Stimulated activated CD4-positive, alpha-beta T cell treated with anti-CD3 and anti-CD28 coated beads, Interleukin-15, amount 100 ng/mL, for 24 hours (primary cell): ENCODE data around the gene COBL.

ENCODE experiments used
- DNase-seq: peaks from one replicate; pipeline ENCODE4 v3.0.0-alpha.2; 2020

The COBL gene

DNA sequence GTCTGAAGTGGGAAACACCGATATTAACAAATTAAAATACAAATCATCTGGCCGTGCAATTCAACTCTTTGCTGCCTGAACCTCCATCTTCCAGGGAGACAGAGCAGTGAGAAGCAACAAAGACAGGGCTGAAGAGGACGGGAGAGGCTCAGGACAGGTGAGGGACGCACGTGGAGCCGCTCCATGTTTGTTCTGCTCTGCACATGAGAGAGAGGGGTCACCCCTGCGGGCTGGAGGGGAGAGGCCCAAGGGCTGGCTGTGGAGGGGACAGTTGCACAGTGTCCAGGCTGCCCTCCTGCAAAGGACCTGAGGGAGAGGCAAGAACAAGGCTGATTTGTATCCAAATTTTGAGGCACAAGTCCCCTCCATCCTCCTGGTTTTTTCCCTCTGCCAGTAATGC lies 41.7 kb downstream of the COBL start:
- no peak for DNase-seq

DNA sequence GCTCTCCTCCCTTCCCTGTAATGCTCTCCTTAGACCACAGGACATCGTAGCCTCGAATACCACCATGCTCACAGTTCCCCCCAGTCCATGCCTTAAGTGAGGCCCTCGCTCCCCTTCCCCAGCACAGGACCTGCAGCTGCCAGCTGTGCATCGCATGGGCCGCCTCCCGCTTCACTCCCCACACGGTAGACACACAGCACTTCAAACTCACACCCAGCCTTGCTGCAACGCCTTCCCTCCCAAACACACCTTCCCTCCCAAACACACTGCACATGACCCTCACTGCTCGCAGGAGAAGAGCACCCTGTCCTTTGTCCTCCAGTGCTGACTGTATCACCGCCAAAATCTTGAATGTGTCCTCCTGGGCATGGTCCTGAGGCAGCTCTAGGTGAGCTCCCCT lies 42.6 kb downstream of the COBL start:
- DNase-seq = no peak

DNA sequence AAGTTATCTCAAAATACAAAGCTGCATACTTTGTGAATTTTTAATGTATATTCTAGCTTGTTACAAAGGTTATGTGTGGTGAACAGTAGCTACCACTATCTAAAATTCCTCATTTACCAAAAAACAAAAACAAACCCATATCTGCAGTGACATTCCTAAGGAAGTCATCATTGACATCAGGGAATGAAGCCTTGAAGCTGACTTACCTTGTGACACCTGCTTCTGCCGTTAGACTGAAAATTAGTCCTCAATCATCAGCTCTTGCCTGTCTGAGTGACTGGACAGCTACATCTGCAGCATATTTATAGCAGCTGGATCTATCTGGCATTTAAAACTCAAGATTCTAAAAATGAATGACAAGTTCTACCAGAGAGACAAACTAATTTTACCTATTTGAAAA lies 43.2 kb downstream of the COBL start:
- no peak for DNase-seq

DNA sequence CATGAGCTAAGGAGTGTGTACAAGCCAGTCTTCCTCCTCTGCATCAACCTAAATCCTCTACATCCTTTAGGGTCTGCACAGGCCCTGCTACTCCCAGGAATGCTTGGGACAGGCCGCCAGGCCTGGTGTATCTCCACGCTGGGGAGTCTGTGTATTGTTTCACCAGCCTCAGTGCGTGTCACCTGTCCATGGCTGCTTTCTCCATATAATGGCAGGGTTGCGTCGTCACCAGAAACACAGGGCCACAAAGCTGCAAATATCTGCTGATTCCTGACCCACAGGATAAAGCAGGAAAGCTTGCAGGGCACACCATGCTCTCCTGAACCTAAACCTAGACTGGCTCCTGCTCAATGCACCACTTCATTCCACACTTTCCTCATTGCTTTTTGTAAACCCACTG lies 45.6 kb downstream of the COBL start:
- no peak for DNase-seq

DNA sequence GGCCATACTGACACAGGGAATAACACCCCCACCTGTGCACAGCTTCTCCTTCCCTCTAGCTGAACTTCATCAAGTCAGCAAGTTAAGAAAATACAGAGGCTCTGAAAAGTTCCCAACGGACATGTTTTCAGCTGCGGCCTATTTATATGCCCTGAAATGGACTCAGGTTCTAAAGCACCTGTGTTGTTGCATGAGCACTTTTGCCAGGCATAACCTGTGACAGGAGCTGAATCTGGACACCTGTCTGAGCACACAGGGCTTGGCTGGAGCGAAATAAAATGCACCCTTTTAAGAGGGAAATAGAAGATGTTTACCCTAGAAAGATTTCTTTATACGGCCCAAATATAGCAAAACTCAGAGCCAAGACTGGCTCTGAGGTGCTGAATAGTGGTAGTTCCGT lies 46.7 kb downstream of the COBL start:
- no peak for DNase-seq

DNA sequence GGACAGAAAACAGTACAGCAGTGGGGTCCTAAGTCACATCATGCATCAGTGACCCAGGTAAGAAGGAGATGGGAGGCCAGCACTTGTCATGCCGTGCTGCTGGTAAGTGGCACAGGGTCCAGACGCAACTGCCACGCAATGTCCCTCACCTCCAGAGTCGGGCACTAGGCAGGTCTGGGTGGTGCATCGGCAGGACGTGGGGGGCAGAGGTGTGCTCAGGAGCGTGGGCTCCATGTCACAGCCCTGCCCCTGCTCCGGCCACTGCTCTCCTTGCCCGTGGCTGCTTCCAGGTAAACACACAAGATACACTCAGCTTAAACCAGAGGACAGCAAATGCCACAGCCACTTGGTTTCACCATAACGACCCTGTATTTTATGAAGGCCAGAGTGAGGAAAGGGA lies 47.3 kb downstream of the COBL start:
- no peak for DNase-seq

DNA sequence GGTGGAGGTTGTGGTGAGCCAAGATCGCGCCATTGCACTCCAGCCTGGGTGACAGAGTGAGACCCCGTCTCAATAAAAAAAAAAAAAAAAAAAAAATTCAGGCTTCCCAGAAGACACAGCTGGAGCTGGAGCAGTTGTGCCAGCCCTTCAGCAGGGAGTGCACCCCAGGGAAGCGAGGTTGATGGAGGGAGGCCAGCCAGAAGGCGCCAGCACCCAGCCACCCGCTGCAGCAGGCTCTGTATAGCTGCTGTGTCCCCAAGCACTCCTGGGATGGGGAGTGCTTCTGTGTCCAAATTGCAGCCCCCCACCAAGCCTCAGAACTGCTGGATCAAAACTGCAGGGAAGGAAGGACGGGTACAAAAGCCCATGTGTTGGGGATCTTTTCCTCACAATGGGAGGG lies 47.8 kb downstream of the COBL start:
- DNase-seq = no peak

DNA sequence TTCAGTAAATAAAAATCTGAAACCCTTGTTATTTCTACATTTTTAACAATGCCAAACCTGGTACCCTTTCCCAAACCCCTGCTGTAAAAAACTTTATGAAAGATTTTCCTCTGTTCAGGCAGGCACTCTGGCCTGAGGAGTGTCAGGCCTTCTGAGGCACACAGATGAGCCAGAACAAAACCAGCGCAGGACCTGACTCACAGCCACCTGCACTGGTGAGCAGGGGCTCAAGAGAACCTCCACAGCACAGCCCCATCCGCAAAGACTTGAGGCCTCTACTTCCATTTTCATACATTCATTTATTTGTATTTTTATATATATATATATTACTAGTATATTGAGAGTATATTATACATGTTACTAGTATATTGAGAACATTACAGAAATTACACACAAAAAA lies 49.4 kb downstream of the COBL start:
- DNase-seq = no peak

DNA sequence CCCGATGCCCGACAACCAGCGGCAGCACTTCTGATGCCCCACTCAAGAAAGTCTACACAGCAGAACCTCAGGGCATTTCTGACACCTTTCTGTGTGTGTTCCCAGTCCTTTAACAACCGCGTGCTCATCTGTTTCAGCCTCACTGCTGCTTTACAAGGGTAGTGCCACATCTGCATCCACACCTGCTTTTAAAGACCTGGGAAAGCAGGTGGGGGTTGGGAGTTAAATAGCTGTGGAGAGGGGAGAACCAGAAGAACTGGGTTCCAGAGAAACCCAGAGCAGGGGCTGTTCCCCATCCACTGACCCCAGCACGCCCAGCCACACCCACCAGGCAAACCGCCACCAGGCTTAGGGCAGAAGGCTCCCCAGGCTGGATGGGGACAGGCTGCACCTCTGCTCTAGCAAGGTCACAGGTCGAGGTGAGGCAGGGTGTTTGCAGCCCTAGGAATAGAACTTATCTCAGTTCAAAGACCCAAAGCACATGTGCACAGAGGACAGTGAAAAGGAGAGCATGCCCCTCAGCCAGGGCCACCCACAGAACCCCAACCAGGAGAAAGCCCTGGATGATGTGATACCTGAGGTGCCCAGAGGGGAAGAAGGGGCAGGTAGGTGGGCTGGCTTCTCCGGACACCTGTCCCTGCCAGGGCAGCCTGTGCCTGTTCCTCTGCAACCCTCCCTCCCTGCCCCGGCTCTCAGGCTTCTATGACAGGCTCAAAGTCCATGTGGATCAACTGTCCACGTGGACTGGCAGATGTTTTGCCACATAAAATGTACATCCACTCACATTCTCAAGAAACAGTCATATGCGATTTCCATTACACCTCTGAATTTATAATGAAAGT lies 51.3 kb downstream of the COBL start:
- DNase-seq = no peak

DNA sequence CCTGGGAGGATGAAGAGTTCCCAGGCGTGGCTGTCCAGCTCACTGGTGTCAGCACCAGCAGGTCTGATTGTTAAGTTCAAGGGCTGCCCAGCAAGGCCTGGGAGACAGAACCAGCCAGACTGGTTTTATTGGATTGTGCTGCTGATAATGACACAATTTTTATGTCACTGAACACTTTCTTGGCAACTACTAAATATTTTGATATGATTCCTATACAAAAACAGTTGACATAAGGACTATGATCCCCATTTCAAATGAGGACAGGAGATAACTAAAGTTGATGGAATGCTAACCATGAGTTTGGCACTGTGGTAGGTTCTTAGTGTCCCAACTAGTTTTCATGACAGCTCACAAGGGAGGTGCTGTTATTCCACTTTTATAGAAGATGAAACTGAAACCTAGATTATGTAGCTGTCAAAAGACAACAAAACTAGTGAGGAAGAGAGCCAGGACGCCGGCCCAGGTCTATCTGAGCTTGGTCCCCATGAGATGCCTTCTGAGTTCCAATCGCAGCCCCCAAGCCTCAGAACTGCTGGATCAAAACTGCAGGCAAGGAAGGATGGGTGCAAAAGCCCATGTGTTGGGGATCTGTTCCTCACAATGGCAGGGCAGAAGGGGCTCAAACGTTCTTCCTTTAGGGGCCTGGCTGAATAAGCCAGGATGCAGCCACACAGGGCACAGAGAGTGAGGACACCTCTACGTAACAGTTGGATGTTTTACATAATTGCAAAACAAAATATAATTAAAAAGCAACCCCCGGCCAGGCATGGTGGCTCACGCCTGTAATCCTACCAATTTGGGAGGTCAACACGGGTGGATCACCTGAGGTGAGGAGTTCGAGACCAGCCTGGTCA lies 52.8 kb downstream of the COBL start:
- DNase-seq = no peak

DNA sequence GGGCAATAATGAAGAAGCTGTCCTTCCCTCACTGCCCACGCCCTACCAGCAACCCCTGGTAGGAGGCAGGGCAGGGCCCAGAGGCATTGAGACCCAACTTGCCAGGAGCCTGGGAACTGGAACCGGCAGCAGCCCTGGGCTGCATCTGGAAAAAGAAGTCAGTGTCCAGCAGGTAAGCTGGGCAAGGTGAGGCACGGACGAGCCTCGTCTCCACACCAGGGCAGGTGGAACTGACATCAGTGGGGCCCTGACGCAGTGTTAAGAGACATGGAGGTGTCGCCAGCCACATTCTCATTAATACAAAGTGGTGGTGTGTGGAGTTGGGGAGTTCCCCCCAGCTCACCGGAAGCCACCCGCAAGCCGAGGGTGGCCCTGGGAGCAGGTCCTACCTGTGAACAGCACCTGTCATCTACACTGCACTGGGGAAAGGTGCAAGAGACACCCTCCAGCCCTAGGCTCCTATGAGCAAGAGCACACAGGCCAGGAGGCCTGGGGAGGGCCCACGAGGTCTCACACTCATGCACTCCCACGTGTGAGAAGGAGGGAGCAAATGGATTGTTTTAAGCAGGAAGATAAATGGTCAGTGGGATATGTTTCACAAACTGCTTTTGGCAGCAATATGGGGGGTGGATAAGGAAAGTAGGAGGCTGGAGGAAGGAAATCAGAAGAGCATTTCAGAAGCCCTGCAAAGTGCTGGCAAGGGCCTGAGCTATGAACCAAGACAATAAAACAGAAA lies 53.6 kb downstream of the COBL start:
- DNase-seq = no peak

DNA sequence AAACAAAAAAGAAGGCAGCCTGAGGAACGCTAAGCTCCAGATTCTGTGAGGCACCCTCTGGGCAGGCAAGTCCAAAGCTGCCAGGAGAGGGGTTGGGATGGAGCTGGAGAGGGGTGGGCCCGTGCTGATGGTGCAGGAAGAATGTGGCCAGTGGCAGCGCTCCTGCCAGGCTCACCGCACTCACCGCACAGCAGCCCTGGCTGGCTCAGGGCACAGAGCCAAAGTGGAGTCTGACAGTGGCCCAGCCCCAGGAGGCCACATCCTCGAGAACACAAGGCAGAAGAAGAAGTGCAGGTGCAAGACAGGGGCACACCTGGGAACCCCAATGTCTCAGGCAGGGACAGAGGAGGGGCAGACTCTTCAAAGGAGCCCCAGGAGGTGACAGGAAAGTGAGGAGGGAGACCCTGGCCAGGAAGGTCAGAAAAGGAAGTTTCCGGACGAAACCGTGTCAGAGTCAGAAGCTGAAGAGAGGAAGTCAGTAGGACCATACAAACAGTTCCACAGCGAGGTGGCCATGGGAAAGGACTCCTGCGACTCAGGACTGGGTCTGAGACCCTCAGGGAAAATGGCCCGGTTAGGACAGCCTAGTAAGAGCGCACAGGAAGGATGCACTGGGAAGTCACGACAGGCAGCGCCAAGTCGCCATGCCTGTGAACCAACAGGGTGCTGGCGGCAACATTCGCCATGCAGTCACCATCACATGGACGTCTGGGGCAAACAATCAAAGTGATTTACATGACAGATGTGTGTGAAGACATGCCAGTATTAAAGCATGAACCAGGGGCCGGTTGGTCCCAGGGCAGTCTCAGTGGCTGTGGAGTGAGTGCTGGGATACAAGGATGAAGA lies 54.4 kb downstream of the COBL start:
- DNase-seq = no peak

DNA sequence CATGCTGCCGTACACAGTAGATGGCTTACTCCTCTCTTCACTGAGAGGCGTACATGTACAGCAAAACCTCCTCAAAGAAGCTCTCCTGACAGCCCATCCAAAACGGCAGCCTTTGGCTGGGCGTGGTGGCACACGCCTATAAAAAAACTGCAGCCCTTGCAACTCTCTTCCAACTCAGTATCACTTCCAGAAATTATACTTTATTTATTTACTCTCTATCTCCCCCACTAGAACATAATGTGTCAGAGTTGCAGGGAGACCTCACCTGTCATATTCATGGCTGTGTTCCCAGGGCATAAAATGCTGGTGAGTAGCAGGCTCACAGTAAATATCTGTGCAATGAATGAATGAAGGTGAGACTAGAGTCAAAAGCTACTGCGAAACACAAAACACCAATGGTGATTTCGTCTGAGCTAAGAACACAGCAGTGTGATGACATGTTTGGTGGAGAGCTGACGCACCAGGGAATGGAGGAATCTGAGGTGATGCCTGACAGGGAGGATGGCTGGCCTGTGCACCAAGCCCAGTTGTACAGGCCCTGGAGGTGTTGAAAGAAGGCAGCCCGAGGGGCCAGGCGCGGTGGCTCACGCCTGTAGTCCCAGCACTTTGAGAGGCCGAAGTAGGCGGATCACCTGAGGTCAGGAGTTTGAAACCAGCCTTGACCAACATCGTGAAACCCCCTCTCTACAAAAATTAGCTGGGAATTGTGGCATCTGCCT lies 55.3 kb downstream of the COBL start:
- no peak for DNase-seq

DNA sequence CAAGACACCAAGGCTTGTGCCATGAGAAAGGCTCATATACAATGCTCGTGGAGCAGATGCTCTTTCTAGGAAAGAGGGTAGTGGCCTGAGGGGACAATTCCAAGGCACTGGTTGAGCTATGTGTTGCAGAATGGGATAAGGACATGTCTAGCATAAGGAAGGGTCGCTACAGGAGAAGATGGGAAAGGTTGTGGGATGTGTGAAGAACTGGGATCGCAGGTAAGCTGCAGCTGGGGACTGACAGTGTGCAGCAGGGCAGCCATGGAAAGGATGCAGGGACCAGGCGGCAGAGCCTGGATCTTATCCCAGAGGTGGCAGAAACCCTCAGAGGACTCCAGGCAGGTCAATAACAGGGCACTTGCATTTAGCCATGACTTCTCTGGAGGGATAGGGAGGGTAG lies 56.1 kb downstream of the COBL start:
- no peak for DNase-seq

DNA sequence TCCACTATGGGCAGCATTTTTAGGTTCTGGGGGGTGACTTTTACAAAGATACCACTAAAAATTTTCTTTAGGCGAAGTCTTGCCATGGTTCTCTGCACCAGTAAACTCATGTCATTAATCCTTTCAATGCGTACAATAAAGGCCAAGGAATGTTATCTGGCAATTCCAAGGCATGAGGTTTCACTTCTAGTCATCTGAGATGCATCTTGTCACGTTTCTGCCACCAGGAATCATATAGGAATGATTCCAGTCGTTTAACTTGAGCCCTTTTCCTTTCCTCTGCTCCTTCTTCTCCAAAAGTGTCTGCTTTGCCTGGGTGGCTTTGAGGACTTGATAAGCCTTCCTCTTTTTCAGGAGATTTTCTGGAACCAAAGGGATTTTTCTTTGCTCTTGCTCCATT lies 56.8 kb downstream of the COBL start:
- no peak for DNase-seq

DNA sequence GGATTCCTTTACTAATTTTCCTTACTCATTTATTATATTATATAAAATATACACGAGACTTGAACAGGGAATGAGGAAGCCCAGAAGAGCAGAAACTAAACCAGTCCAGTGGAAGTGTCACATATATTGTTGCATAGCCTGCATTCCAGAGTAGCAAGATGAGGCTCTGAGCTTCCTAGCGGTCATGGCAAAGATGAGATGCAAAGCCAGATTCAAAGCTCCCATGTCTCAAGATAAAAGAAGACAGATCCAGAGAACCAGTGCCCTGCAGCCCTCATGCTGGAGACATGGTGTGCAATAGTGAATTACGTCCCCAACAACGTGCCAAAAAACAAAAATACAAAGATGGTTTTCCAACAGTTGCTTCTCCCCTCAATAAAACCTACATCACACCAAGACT lies 59.7 kb downstream of the COBL start:
- DNase-seq = no peak

DNA sequence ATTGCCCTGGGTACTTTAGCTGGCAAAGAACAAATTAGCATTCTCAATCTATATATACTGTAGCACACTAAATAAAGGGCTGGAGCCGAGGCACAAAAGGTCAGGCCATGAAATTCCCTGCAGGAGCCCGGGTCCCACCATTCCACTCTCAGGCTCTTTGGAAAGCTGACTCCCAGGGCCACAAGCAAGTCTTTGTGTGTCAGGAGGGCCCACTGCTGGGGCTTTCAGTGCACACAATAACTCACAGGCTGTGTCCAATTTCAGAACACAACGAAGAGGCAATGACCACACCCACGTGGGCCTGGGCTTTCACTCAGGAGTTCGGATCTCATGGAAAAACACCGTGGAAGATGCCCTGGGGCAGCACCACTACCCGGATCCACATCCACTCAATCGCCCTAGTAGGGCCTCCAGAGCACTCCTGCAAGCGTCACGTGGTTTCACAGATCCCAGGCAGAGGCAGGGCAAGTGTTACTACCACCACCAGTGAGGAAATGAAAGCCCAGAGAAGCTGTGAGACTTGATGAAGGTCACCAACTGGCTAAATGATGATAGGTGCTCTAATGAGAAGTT lies 60.3 kb downstream of the COBL start:
- DNase-seq = no peak

DNA sequence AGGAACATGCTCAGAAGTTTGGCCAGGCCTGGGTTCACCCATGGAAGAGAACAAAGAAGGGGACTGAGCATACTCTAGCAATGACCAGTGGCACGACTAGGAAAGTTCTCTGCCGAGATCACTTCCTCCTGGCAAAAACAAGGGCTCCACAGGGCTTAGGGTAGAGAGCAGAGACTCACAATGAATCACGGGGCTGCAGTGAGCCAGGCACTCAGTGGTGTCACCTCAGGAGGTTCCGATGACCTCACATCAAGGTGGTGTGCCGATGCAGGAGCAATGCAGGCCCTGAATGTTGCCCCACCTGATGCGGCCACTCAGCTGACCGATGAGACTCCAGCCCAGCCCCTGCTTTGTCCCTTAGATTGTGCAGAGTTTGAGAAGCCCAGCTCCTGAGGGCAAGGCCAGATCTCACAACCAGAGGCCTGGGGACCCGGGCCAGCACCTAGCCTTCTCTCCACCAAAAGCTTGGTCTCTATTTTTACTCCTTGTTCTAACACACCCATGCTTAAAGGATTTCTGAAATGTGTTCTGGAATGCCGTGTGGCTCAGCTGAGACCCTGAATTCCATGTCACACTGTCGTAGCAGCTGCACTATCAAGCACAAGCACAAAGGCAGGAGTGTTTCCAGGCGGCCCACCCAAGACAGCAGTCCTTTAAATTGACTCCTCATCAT lies 60.9 kb downstream of the COBL start:
- DNase-seq = no peak

DNA sequence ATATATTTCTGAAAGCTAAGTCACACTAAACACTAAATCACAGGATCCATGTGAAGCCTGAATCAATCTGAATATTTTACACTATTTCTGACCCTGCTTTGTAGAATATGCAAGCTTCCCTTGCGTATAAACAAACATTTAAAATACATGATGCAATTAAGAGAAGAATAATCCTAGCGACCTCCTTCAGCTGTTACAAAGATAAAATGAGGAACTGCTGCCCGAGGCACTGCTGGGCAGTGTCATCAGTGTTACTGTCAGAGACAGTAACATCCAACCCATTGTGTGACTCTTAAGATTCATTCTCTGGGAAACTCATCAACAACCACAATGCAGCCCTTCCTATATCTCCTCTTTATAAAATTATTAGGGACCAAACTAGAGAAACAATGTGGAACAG lies 61.6 kb downstream of the COBL start:
- no peak for DNase-seq

DNA sequence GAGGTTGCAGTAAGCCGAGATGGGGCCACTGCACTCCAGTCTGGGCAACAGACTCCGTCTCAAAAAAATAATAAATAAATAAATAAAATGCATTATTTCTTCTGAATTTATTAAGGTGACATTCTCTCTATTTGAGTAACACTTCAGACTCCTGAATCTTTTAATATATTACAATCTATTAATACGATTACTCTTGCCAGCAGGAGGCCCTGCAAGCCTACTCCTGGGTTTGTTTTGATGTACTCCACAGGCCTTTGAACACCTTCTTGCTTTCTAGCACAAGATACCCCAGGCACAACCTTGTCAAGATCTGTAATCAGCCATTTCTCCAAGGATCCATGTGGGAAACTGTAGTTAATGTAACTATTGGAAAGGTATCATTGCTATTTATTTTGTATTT lies 63.5 kb downstream of the COBL start:
- DNase-seq = no peak

DNA sequence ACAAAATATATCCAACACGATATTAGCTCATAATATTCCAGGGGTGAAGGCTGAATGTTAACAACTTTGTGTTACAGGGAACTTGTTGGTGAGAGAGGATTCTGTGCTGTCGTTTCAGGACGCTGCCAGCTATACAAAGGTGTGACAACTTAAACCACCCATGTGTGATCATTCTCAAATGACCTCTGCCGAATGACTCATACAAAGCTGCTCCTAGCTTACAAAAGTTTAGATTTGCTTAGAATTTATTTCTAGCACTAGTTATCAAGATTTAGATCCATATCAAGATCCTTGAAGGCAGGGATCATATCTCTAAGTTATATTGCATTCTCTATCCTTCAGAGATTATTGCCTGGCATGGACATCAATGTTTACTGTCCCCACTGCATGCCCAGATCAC lies 65.3 kb downstream of the COBL start:
- no peak for DNase-seq
